Fibroblast of villous mesenchyme (primary cell): ENCODE measurements around the gene HERC5. TPM values are rescaled to one million over a fixed set of nuclear protein-coding genes. Genes with fewer than 3 reads are reported as not detected.
"Not testable (repeated sequence)": the region's sequence is repeated elsewhere in the genome, so short reads cannot be mapped to it uniquely, and the experiment has no call there.

Experiments used
- DNase-seq: peaks from one replicate; pipeline ENCODE4 v3.0.0-alpha.2; 2010; ENCODE audit warnings: low read depth
- H3K4me3 ChIP-seq: 2 replicates; pipeline ENCODE4 v1.5.1; 2011; ENCODE audit warnings: low read depth, mild to moderate bottlenecking, low read length
- CTCF ChIP-seq: IDR thresholded peaks from 2 replicates; pipeline ENCODE4 v1.5.1; 2012; ENCODE audit warnings: low read depth, mild to moderate bottlenecking, low read length; ENCODE audit not compliant: insufficient read depth
- total RNA-seq: library from RNA; depleted of rRNA; stranded (reverse); fragments of >200 nt; gene quantifications from 2 replicates; pipeline ENCODE4 v1.2.3, GENCODE V29; 2012

HERC5 gene
- total RNA-seq, 1 donor: 0.86 TPM

GRCh38 chr4:88415982-88416381 lies 40.9 kb upstream of the HERC5 start:
- H3K4me3 ChIP-seq: no peak overlapping the region
- TF ChIP-seq CTCF: no peak
- no peak for DNase-seq

DNA sequence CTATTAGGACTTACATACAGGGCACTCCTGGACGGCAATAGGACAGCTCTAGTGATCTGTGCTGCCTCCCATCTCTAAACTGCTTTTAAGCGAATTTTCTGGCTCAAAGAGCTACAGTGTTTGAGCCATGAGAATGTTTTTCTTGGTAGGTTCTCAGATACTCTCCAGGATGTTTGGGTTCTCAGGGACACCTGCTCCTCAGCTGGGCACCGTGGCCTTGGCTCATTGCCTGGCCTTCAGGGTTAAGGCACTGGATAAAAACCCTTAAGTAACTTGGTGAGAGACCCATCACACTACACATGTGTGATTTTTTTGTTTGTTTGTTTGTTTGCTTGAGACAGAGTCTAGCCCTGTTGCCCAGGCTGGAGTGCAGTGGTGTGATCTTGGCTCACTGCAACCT lies 38.5 kb upstream of the HERC5 start:
- no peak overlapping the region for H3K4me3 ChIP-seq
- no peak for DNase-seq
- TF ChIP-seq CTCF: no peak

DNA sequence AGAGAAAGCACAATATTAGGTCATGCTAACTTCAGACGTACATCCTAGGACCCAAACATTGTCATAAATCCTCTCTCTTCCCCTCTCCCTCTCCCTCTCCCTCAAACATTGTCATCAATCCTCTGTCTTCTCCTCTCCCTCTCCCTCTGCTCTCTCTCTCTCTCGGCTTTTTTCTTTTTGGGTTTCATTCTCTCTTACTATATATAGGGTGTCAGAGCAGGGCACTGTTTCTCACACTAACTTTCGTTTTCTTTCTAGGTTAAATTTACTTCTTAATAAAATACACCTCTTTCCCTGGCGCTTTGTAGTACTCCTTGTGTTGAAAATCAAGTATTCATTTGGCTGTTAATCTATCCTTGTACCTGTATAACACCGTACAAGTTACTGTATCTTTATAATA lies 37.0 kb upstream of the HERC5 start:
- DNase-seq: no peak
- H3K4me3 ChIP-seq: no peak overlapping the region
- no peak for TF ChIP-seq CTCF

- no peak for TF ChIP-seq CTCF
- no peak for DNase-seq
- no peak overlapping the region for H3K4me3 ChIP-seq
Observed at GRCh38 chr4:88420844-88421243, 36.1 kb upstream of the HERC5 start.

DNA sequence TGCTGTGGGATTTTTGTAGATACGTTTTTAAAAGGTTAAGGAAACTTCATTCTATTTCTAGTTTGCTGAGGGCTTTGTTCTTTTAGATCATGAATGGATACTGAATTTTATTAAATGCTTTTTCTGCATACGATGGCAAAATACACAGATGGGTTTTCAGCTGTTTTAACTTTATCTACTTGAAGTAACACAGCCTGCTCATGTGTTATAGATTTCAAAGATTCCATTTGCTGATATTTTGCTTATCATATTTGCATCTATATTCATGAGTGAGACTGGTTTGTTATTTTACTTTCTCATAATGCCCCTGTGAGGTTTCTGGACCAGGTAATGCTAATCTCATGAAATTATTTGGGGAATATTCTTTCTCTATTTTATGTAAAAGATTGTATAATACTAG lies 34.5 kb upstream of the HERC5 start:
- DNase-seq: no peak
- H3K4me3 ChIP-seq: no peak overlapping the region
- no peak for TF ChIP-seq CTCF

DNA sequence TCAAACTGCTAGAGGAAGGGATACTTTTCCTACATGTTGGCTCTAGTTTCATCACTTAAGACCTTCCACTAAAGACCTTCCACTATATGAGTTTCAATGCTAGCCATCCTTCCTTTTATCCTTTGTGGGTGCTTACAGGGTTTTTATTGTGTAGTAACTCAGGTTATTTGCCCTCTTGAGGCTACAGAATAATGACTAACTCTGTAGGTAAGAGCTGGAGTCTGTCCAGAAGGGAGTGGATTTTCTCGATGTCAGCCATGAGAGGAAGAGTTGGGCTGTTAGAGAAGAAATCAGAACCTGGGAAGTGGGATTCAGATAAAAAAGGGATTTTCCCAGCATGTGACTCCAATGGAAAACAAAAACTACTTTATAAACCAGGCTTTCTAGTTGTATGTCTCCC lies 27.5 kb upstream of the HERC5 start:
- H3K4me3 ChIP-seq: no peak overlapping the region
- no peak for TF ChIP-seq CTCF

GRCh38 chr4:88435987-88436693 lies 20.8 kb upstream of the HERC5 start:
- DNase-seq: no peak
- no peak for TF ChIP-seq CTCF
- no peak overlapping the region for H3K4me3 ChIP-seq

More for the DNA sequence above, 27.5 kb upstream of the HERC5 start:
- no peak for DNase-seq

- not testable (repeated sequence) for H3K4me3 ChIP-seq
Observed at GRCh38 chr4:88437873-88438272, 19.0 kb upstream of the HERC5 start.

More at GRCh38 chr4:88437873-88438272, 19.0 kb upstream of the HERC5 start:
- not testable (repeated sequence) for DNase-seq
